Breast epithelium (tissue), 3 donors: ENCODE measurements around the gene SOWAHD.

Experiments used
- CTCF ChIP-seq, 3 donors: fragments of 450-650 bp; IDR thresholded peaks; one replicate each; pipeline ENCODE4 v1.5.1; 2016 to 2017; ENCODE audit warnings: antibody characterized with exemption in 3 of 3, mild to moderate bottlenecking in 3 of 3, moderate library complexity in 3 of 3
- POLR2A ChIP-seq: fragments of 450-650 bp; IDR thresholded peaks from one replicate; pipeline ENCODE4 v1.6.1; 2016; ENCODE audit warnings: antibody characterized with exemption, mild to moderate bottlenecking, moderate library complexity
- POLR2AphosphoS5 ChIP-seq, 3 donors: sonication (generic); formaldehyde crosslinking; IDR thresholded peaks; one replicate each; pipeline ENCODE4 v1.6.1; 2017; ENCODE audit warnings: antibody characterized with exemption in 3 of 3

DNA sequence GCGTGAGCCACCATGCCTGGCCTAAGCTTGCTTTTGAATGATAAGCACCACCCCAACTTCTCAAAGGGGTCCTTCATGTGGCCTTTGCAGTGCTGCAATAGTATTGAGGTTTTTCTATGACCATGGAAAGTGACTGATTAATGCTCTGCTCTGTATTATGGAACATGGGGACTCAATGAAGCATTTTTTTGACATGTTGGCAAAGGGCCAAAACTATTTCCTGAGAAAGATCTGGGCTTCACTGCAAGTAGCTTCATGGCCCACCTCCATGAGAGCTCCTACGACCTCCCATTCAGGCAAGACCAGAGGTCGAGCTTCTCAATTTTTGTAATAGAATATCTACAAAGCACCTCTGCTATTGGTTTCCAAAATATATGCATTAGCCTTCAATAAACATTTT is 48.8 kb upstream of the SOWAHD start:
- TF ChIP-seq CTCF (IDR thresholded peaks at IDR 0.05) (no peak), POLR2AphosphoS5 (IDR thresholded peaks at IDR 0.05) (no peak), POLR2A (no peak)
